PC-9 (cell line): ENCODE data around the gene ASCC1. TPM values are rescaled to one million over a fixed set of nuclear protein-coding genes. Genes with fewer than 3 reads are reported as not detected.
A peak's percentile ranks its signal among the peaks of the same experiment; 100 is the strongest.

ENCODE experiments used
- BruUV-seq: library from RNA; stranded (reverse); fragments of 400-500 nt; replicated peaks from 2 replicates; lab custom pipeline; 2021; lab: Mats Ljungman, UMichigan
- CTCF ChIA-PET: fragments of 300-600 bp; sonication (Branson Sonifier 250); formaldehyde crosslinking; loops from one replicate; lab custom pipeline; 2022; ENCODE audit warnings: antibody characterized with exemption; lab: Charles Lee
- POLR2A ChIA-PET: fragments of 300-600 bp; sonication (Branson Sonifier 250); formaldehyde crosslinking; loops from one replicate; lab custom pipeline; 2022; ENCODE audit warnings: antibody characterized with exemption; ENCODE audit not compliant: unreplicated experiment; lab: Charles Lee
- DNase-seq, 2 experiments: peaks; one replicate each; pipeline versions ENCODE4 v3.0.0 to v3.0.0-alpha.2; 2015 to 2022; ENCODE audit warnings: mixed read lengths in 1 of 2
- H2AFZ ChIP-seq: fragments of 200-600 bp; sonication (generic); 2 replicates; pipeline ENCODE4 v1.8.1; 2017; ENCODE audit warnings: antibody characterized with exemption
- H3F3A ChIP-seq: fragments of 200-600 bp; sonication (generic); 2 replicates; pipeline ENCODE4 v1.8.1; 2017; ENCODE audit warnings: antibody characterized with exemption, mild to moderate bottlenecking, low read depth; ENCODE audit not compliant: insufficient read depth
- H3K27ac ChIP-seq: fragments of 200-600 bp; sonication (generic); 2 replicates; pipeline ENCODE4 v1.6.1; 2016; ENCODE audit warnings: mixed run types
- H3K27me3 ChIP-seq: fragments of 200-600 bp; sonication (generic); 2 replicates; pipeline ENCODE4 v1.6.1; 2016; ENCODE audit warnings: low read depth, mixed run types; ENCODE audit not compliant: insufficient read depth
- H3K36me3 ChIP-seq: fragments of 200-600 bp; sonication (generic); 2 replicates; pipeline ENCODE4 v1.6.1; 2016; ENCODE audit warnings: low read depth, mixed run types
- H3K4me1 ChIP-seq: fragments of 200-600 bp; sonication (generic); replicated peaks from 2 replicates; pipeline ENCODE4 v1.6.1; 2016; ENCODE audit warnings: mixed run types; ENCODE audit not compliant: insufficient read depth
- H3K4me2 ChIP-seq: fragments of 200-600 bp; sonication (generic); 2 replicates; pipeline ENCODE4 v1.6.1; 2017; ENCODE audit warnings: mixed run types
- H3K4me3 ChIP-seq: fragments of 200-600 bp; sonication (generic); 2 replicates; pipeline ENCODE4 v1.6.1; 2016; ENCODE audit warnings: mixed run types
- H3K79me2 ChIP-seq: fragments of 200-600 bp; sonication (generic); 2 replicates; pipeline ENCODE4 v1.6.1; 2017; ENCODE audit warnings: low read depth, mixed run types
- H3K9me2 ChIP-seq: fragments of 200-600 bp; sonication (generic); 2 replicates; pipeline ENCODE4 v1.8.1; 2017; ENCODE audit warnings: mild to moderate bottlenecking; ENCODE audit not compliant: insufficient read depth
- H3K9me3 ChIP-seq: fragments of 200-600 bp; sonication (generic); 2 replicates; pipeline ENCODE4 v1.8.1; 2016; ENCODE audit warnings: low read depth; ENCODE audit not compliant: insufficient read depth
- H4K20me1 ChIP-seq: fragments of 200-600 bp; sonication (generic); 2 replicates; pipeline ENCODE4 v1.8.1; 2017; ENCODE audit not compliant: insufficient read depth
- CTCF ChIP-seq: fragments of 200-600 bp; sonication (generic); conservative IDR thresholded peaks from 2 replicates; pipeline ENCODE4 v1.6.1; 2017; ENCODE audit warnings: mixed run types, antibody characterized with exemption, mild to moderate bottlenecking, moderate library complexity
- EZH2 ChIP-seq: fragments of 200-600 bp; sonication (generic); IDR thresholded peaks from 2 replicates; pipeline ENCODE4 v1.8.0; 2017; ENCODE audit warnings: antibody characterized with exemption, low read depth
- intact Hi-C: fragments of 100-400 bp; cut with micrococcal nuclease; formaldehyde crosslinking; loops from one replicate; pipeline ENCODE4 v1.10.0; 2022; ENCODE audit not compliant: unreplicated experiment
- total RNA-seq: library from RNA; stranded (reverse); gene quantifications from 2 replicates; pipeline ENCODE4 v1.2.3, GENCODE V29; 2021

Gene ASCC1
- total RNA-seq, 1 experiment from 2014 or later = 129 TPM

- BruUV-seq = no TSS peak
- no peak overlapping the region for H2AFZ ChIP-seq
- peaks cover 59% of the 10 kb centered on the region for H3F3A ChIP-seq
- H3K9me3 ChIP-seq = no peaks in the 10 kb centered on the region
- H4K20me1 ChIP-seq = no peaks in the 10 kb centered on the region
- no peaks in the 10 kb centered on the region for H3K9me2 ChIP-seq
- TF ChIP-seq EZH2 (no peak), CTCF (no peak)
- no peak overlapping the region for H3K4me2 ChIP-seq
- CTCF ChIA-PET = interaction anchor here (0.6 to 1.2 kb wide), 4 partner anchors 96 to 178 kb away, joined by 3 to 9 read pairs (median 4); no protein-coding TSS in a partner anchor
- peak overlapping the region; percentile 23; the same call in 1 of the 2 replicates for H3K27ac ChIP-seq
- POLR2A ChIA-PET = interaction anchor here (0.5 kb wide), 1 partner anchor 905 kb away, joined by 3 read pairs; the partner anchor contains the start of gene SLC29A3
- peaks cover 42% of the 10 kb centered on the region for H3K36me3 ChIP-seq
- no peak overlapping the region for H3K4me3 ChIP-seq
- no peak for DNase-seq
- intact Hi-C loops = loop anchor here (1.0 kb wide), 2 partner anchors 108 to 175 kb away; no protein-coding TSS in a partner anchor
- H3K79me2 ChIP-seq = peaks cover 67% of the 10 kb centered on the region
- H3K4me1 ChIP-seq = peaks cover 13% of the 10 kb centered on the region
- no peaks in the 10 kb centered on the region for H3K27me3 ChIP-seq
Observed at GRCh38 chr10:72223743-72224101, 7.6 kb upstream of the ASCC1 start.

- ChIA-PET POLR2A (interaction anchor here (0.5 to 0.7 kb wide), 5 partner anchors 17 to 1274 kb away, joined by 4 to 11 read pairs (median 8); no protein-coding TSS in a partner anchor), CTCF (interaction anchor here (0.6 to 0.8 kb wide), 9 partner anchors 49 to 390 kb away, joined by 3 to 17 read pairs (median 4); no protein-coding TSS in a partner anchor)
Observed at GRCh38 chr10:72221278-72221677, 5.2 kb upstream of the ASCC1 start.

GRCh38 chr10:72220637-72221036 is 4.6 kb upstream of the ASCC1 start:
- DNase-seq = no peak
- Histone ChIP-seq H3K27ac (no peak overlapping the region), H3F3A (peaks cover 55% of the 10 kb centered on the region), H3K4me1 (peaks cover 24% of the 10 kb centered on the region), H3K9me3 (no peaks in the 10 kb centered on the region), H3K4me2 (no peak overlapping the region), H3K36me3 (peaks cover 42% of the 10 kb centered on the region), H2AFZ (no peak overlapping the region), H3K79me2 (peaks cover 66% of the 10 kb centered on the region), H4K20me1 (no peaks in the 10 kb centered on the region), H3K4me3 (no peak overlapping the region), H3K27me3 (no peaks in the 10 kb centered on the region), H3K9me2 (no peaks in the 10 kb centered on the region)
- intact Hi-C loops = no loop called here
- BruUV-seq = no TSS peak
- POLR2A ChIA-PET = interaction anchor here (0.5 to 0.6 kb wide), 3 partner anchors 77 to 1275 kb away, joined by 4 to 10 read pairs (median 6); no protein-coding TSS in a partner anchor
- CTCF ChIA-PET = interaction anchor here (0.6 to 0.8 kb wide), 4 partner anchors 48 to 125 kb away, joined by 4 to 17 read pairs (median 5); no protein-coding TSS in a partner anchor
- TF ChIP-seq CTCF = no peak
- TF ChIP-seq EZH2 = no peak

More at GRCh38 chr10:72221278-72221677, 5.2 kb upstream of the ASCC1 start:
- Histone ChIP-seq H2AFZ (no peak overlapping the region), H3F3A (peaks cover 60% of the 10 kb centered on the region), H3K9me3 (no peaks in the 10 kb centered on the region), H3K79me2 (peaks cover 70% of the 10 kb centered on the region), H3K9me2 (no peaks in the 10 kb centered on the region), H3K27me3 (no peaks in the 10 kb centered on the region), H3K36me3 (peaks cover 42% of the 10 kb centered on the region), H3K27ac (no peak overlapping the region), H3K4me2 (no peak overlapping the region), H3K4me1 (peaks cover 25% of the 10 kb centered on the region), H3K4me3 (no peak overlapping the region), H4K20me1 (no peaks in the 10 kb centered on the region)
- intact Hi-C loops = no loop called here
- BruUV-seq = no TSS peak
- DNase-seq = no peak
- TF ChIP-seq CTCF (no peak), EZH2 (no peak)
